HG02642 (cell line): Measurements from ENCODE around the gene MARF1.
"Not testable (repeated sequence)": the region's sequence is repeated elsewhere in the genome, so short reads cannot be mapped to it uniquely, and the experiment has no call there.

Experiments used
- ATAC-seq: cut with Tn5 transposase; IDR thresholded peaks from one replicate; pipeline ENCODE4 v1.9.1; 2021; ENCODE audit warnings: mild to moderate bottlenecking; ENCODE audit not compliant: unreplicated experiment, poor library complexity

The MARF1 gene

GRCh38 chr16:15643048-15643945, at the start of gene MARF1:
Gene MARF1 (minus strand): TSS chr16:15643154. CDS start chr16:15639233, 3,921 bp downstream.
- ATAC-seq: peak; percentile 70

GRCh38 chr16:15692508-15692907, 49.6 kb upstream of the MARF1 start:
- not testable (repeated sequence) for ATAC-seq

- ATAC-seq: no peak
Measured at GRCh38 chr16:15691046-15691445, 48.1 kb upstream of the MARF1 start.

GRCh38 chr16:15690296-15690695, 47.3 kb upstream of the MARF1 start:
- ATAC-seq: no peak

- no peak for ATAC-seq
Measured at GRCh38 chr16:15689290-15689689, 46.3 kb upstream of the MARF1 start.

- ATAC-seq: no peak
Measured at GRCh38 chr16:15686287-15686686, 43.3 kb upstream of the MARF1 start.

- ATAC-seq: no peak
Measured at GRCh38 chr16:15682105-15682570, 39.2 kb upstream of the MARF1 start.

GRCh38 chr16:15677447-15677846, 34.5 kb upstream of the MARF1 start:
- ATAC-seq: no peak

GRCh38 chr16:15676506-15676905, 33.6 kb upstream of the MARF1 start:
- no peak for ATAC-seq

- ATAC-seq: no peak
Measured at GRCh38 chr16:15674571-15674970, 31.6 kb upstream of the MARF1 start.

GRCh38 chr16:15672514-15673167, 29.7 kb upstream of the MARF1 start:
- no peak for ATAC-seq

- ATAC-seq: not testable (repeated sequence)
Measured at GRCh38 chr16:15672127-15672513, 29.2 kb upstream of the MARF1 start.

- ATAC-seq: no peak
Measured at GRCh38 chr16:15671530-15672117, 28.7 kb upstream of the MARF1 start.

GRCh38 chr16:15667091-15667742, 24.3 kb upstream of the MARF1 start:
- no peak for ATAC-seq

GRCh38 chr16:15665107-15665506, 22.2 kb upstream of the MARF1 start:
- ATAC-seq: no peak

- no peak for ATAC-seq
Measured at GRCh38 chr16:15660203-15660601, 17.2 kb upstream of the MARF1 start.

GRCh38 chr16:15658556-15658955, 15.6 kb upstream of the MARF1 start:
- ATAC-seq: no peak

- ATAC-seq: no peak
Measured at GRCh38 chr16:15658149-15658548, 15.2 kb upstream of the MARF1 start.

- not testable (repeated sequence) for ATAC-seq
Measured at GRCh38 chr16:15655561-15655960, 12.6 kb upstream of the MARF1 start.

- ATAC-seq: no peak
Measured at GRCh38 chr16:15654591-15654990, 11.6 kb upstream of the MARF1 start.

GRCh38 chr16:15653227-15653626, 10.3 kb upstream of the MARF1 start:
- ATAC-seq: no peak
